Endothelial cell of umbilical vein (primary cell): ENCODE data around the gene IL13RA1. TPM values are rescaled to one million over a fixed set of nuclear protein-coding genes. Genes with fewer than 3 reads are reported as not detected.

Source experiments
- BruUV-seq: library from RNA; stranded (reverse); fragments of 400-500 nt; replicated peaks from 2 replicates; lab custom pipeline; 2021; lab: Mats Ljungman, UMichigan
- CTCF ChIA-PET: fragments of 300-600, 350-600 bp; sonication (Branson Sonifier 250); formaldehyde crosslinking; loops from one replicate; lab custom pipeline; 2021; ENCODE audit warnings: antibody characterized with exemption, inconsistent platforms; lab: Charles Lee
- POLR2A ChIA-PET: fragments of 300-600, 350-600 bp; sonication (Branson Sonifier 250); formaldehyde crosslinking; loops from one replicate; lab custom pipeline; 2021; ENCODE audit warnings: antibody characterized with exemption, inconsistent platforms; lab: Charles Lee
- DNase-seq: peaks from one replicate; pipeline ENCODE4 v3.0.0-alpha.2; 2011; ENCODE audit warnings: low read depth, low spot score
- FAIRE-seq: peaks from 2 replicates; lab custom pipeline; 2011; peaks lifted over from hg19 to GRCh38; lab: Jason Lieb, UNC
- H2AFZ ChIP-seq: 2 replicates; pipeline ENCODE4 v1.6.0; 2012; ENCODE audit warnings: low read depth, low read length, control low read depth, inconsistent platforms
- H3K27ac ChIP-seq: 2 replicates; pipeline ENCODE4 v1.5.1; 2011; ENCODE audit warnings: low read depth, mild to moderate bottlenecking, control low read depth, low read length, moderate library complexity; ENCODE audit not compliant: insufficient read depth
- H3K27me3 ChIP-seq, 2 experiments: 2 replicates each; pipeline versions ENCODE4 v1.6.0 to v1.6.1; 2011; ENCODE audit warnings: low read length in 2 of 2, mixed read lengths in 1 of 2; ENCODE audit not compliant: control insufficient read depth in 2 of 2, insufficient read depth in 2 of 2
- H3K36me3 ChIP-seq, 2 experiments: 2 replicates in 1 of 2; 3 replicates in 1 of 2; pipeline ENCODE4 v1.5.1; 2011; ENCODE audit warnings: low read length in 2 of 2, mild to moderate bottlenecking in 1 of 2, moderate library complexity in 1 of 2; ENCODE audit not compliant: control insufficient read depth in 2 of 2, insufficient read depth in 2 of 2; ENCODE audit errors: extremely low read depth in 1 of 2
- H3K4me1 ChIP-seq: 3 replicates; pipeline ENCODE4 v1.5.1; 2011; ENCODE audit warnings: mild to moderate bottlenecking, low read length; ENCODE audit not compliant: control insufficient read depth, insufficient read depth; ENCODE audit errors: extremely low read depth
- H3K4me2 ChIP-seq: 2 replicates; pipeline ENCODE4 v1.6.1; 2011; ENCODE audit warnings: low read length, control low read depth, mixed read lengths; ENCODE audit not compliant: insufficient read depth
- H3K4me3 ChIP-seq, 3 experiments: fragments of 200-600 bp in 1 of 3; sonication (generic), shearing (Covaris generic) in 1 of 3; replicated peaks in 1 of 3; 2 replicates each; pipeline ENCODE4 v1.5.1; 2011 to 2016; ENCODE audit warnings: control low read depth in 3 of 3, low read length in 3 of 3, mild to moderate bottlenecking in 2 of 3, inconsistent platforms in 1 of 3, low read depth in 1 of 3, moderate library complexity in 1 of 3; ENCODE audit not compliant: insufficient read depth in 1 of 3
- H3K79me2 ChIP-seq: 2 replicates; pipeline ENCODE4 v1.6.0; 2012; ENCODE audit warnings: low read length, inconsistent platforms; ENCODE audit not compliant: control insufficient read depth, insufficient read depth
- H3K9ac ChIP-seq: replicated peaks from 2 replicates; pipeline ENCODE3; 2011; ENCODE audit warnings: low read length, control low read depth; ENCODE audit not compliant: insufficient read depth; ENCODE audit errors: extremely low read depth
- H3K9me1 ChIP-seq: replicated peaks from 3 replicates; pipeline ENCODE4 v1.6.0; 2011; ENCODE audit warnings: mild to moderate bottlenecking, low read length; ENCODE audit not compliant: control insufficient read depth, insufficient read depth; ENCODE audit errors: extremely low read depth
- H3K9me3 ChIP-seq: replicated peaks from 2 replicates; pipeline ENCODE4 v1.5.1; 2012; ENCODE audit warnings: low read length, inconsistent platforms; ENCODE audit not compliant: control insufficient read depth, insufficient read depth
- H4K20me1 ChIP-seq: replicated peaks from 2 replicates; pipeline ENCODE3; 2011; ENCODE audit warnings: mild to moderate bottlenecking, low read length; ENCODE audit not compliant: control insufficient read depth, insufficient read depth; ENCODE audit errors: extremely low read depth
- EZH2 ChIP-seq: IDR thresholded peaks from 2 replicates; pipeline ENCODE4 v1.6.1; 2012; ENCODE audit warnings: borderline replicate concordance, low read depth, mild to moderate bottlenecking, moderate library complexity, low read length, inconsistent platforms; ENCODE audit not compliant: severe bottlenecking
- FOS ChIP-seq: IDR thresholded peaks from 2 replicates; pipeline ENCODE4 v1.6.1; 2011; ENCODE audit warnings: mild to moderate bottlenecking, low read length, moderate library complexity, borderline replicate concordance; ENCODE audit not compliant: insufficient read depth
- POLR2A ChIP-seq: IDR thresholded peaks from 2 replicates; pipeline ENCODE4 v1.6.1; 2012; ENCODE audit warnings: low read depth, mild to moderate bottlenecking, control low read depth, low read length
- POLR2AphosphoS5 ChIP-seq: IDR thresholded peaks from 2 replicates; pipeline ENCODE4 v1.6.1; 2012; ENCODE audit warnings: low read depth, mild to moderate bottlenecking, control low read depth, low read length, moderate library complexity; ENCODE audit not compliant: insufficient read depth
- dilution Hi-C: fragments of 300-500 bp; cut with MboI; formaldehyde crosslinking; loops from one replicate; pipeline ENCODE4 v1.15.0; 2019; ENCODE audit warnings: low sequenced_read_pairs; ENCODE audit not compliant: extremely low pct_ligation_motif_present
- intact Hi-C: fragments of 100-400 bp; cut with micrococcal nuclease; formaldehyde crosslinking; loops from one replicate; pipeline ENCODE4 v1.10.0; 2022
- polyA plus RNA-seq, 4 experiments: library from polyadenylated mRNA; depleted of rRNA in 3 of 4; stranded (reverse) in 3 of 4; unstranded in 1 of 4; fragments of >200 nt; gene quantifications; 2 replicates each; pipeline versions ENCODE4 v1.2.1 to v1.2.3, GENCODE V29; 2011 to 2012; ENCODE audit warnings: missing spikeins in 1 of 4
- total RNA-seq: library from RNA; stranded (reverse); gene quantifications from 2 replicates; pipeline ENCODE4 v1.2.3, GENCODE V29; 2021
- TF ChIP-seq, protein P1 (sequence below): IDR thresholded peaks from 2 replicates; pipeline ENCODE4 v1.6.1; 2011; ENCODE audit not compliant: insufficient read depth, insufficient read length

Gene IL13RA1
- total and polyA plus RNA-seq, 2 donors (not counting 3 experiments of a cell fraction or from before 2014, with no cell fraction given): 40.7 to 61.9 TPM

- Histone ChIP-seq H3K79me2 (peaks cover 31% of the 10 kb centered on the region), H3K4me3 (no peak overlapping the region), H3K9me3 (no peaks in the 10 kb centered on the region), H3K9me1 (no peaks in the 10 kb centered on the region), H3K36me3 (no peaks in the 10 kb centered on the region), H2AFZ (no peak overlapping the region), H3K27ac (no peak overlapping the region), H3K4me2 (no peak overlapping the region), H3K4me1 (no peaks in the 10 kb centered on the region), H3K27me3 (no peaks in the 10 kb centered on the region), H3K9ac (no peak overlapping the region), H4K20me1 (no peaks in the 10 kb centered on the region)
- CTCF ChIA-PET: no interaction called here
- intact Hi-C loops: no loop called here
- dilution Hi-C loops: no loop called here
- no peak for DNase-seq
- POLR2A ChIA-PET: interaction anchor here (0.6 kb wide), 1 partner anchor 55 kb away, joined by 3 read pairs; no protein-coding TSS in a partner anchor
- FAIRE-seq: no peak
- TF ChIP-seq POLR2A: no peak
- TF ChIP-seq, protein P1, sequence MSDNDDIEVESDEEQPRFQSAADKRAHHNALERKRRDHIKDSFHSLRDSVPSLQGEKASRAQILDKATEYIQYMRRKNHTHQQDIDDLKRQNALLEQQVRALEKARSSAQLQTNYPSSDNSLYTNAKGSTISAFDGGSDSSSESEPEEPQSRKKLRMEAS: no peak
- TF ChIP-seq POLR2AphosphoS5: no peak
- no peak for TF ChIP-seq FOS
- no TSS peak for BruUV-seq
Measured at GRCh38 chrX:118740276-118740889, 13.0 kb downstream of the IL13RA1 start.

- Histone ChIP-seq H3K36me3 (no peaks in the 10 kb centered on the region), H3K9ac (no peak overlapping the region), H3K27me3 (no peaks in the 10 kb centered on the region), H4K20me1 (no peaks in the 10 kb centered on the region), H3K4me2 (no peak overlapping the region), H3K79me2 (peaks cover 26% of the 10 kb centered on the region), H3K27ac (no peak overlapping the region), H3K4me3 (no peak overlapping the region), H3K9me3 (no peaks in the 10 kb centered on the region), H3K9me1 (no peaks in the 10 kb centered on the region), H2AFZ (no peak overlapping the region), H3K4me1 (no peaks in the 10 kb centered on the region)
- FAIRE-seq (no peak), DNase-seq (no peak)
- dilution Hi-C loops: no loop called here
- intact Hi-C loops: no loop called here
- POLR2A ChIA-PET: no interaction called here
- CTCF ChIA-PET: no interaction called here
- TF ChIP-seq EZH2: no peak
- TF ChIP-seq, protein P1: no peak
- BruUV-seq: no TSS peak
Measured at GRCh38 chrX:118742176-118742575, 14.8 kb downstream of the IL13RA1 start.
